Epithelial cell of esophagus (primary cell): ENCODE measurements around the gene ERCC5.

Experiments used
- DNase-seq: peaks from one replicate; pipeline ENCODE4 v3.0.0; 2010; ENCODE audit warnings: low read depth
- H3K4me3 ChIP-seq: 2 replicates; pipeline ENCODE4 v1.5.1; 2011; ENCODE audit warnings: mild to moderate bottlenecking, low read length, control low read depth
- TF ChIP-seq, protein P1 (sequence below): IDR thresholded peaks from 2 replicates; pipeline ENCODE4 v1.5.1; 2011; ENCODE audit warnings: low read depth, mild to moderate bottlenecking, low read length, control low read depth, inconsistent platforms; ENCODE audit not compliant: insufficient read depth; ENCODE audit errors: missing control alignments

Gene ERCC5

DNA sequence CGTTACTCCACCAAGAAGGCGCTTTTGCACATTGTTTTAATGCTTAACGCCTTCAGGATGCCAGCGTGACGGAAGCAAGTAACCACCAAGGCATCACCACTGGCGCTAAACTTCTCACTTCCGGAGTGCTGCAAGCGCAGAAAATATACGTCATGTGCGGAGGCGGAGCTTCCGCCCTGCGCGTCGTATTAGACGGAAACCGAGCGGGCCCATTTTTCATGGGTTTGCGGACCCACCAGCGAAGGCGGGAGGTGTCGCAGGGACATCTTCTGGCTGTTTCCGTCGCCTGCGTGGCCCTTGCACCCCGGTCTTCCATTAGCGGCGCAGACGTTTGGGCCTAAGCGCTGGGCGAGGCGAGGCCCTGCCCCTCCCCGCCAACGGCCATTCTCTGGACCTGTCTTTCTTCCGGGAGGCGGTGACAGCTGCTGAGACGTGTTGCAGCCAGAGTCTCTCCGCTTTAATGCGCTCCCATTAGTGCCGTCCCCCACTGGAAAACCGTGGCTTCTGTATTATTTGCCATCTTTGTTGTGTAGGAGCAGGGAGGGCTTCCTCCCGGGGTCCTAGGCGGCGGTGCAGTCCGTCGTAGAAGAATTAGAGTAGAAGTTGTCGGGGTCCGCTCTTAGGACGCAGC lies at the start of gene ERCC5:
Gene ERCC5, plus strand, starts transcription at position 403 of the 631 bp plus-strand sequence. CDS start 235 bp downstream, outside the sequence.
- peak within 1 kb of the TSS; percentile 89 for H3K4me3 ChIP-seq
- TF ChIP-seq, protein P1, sequence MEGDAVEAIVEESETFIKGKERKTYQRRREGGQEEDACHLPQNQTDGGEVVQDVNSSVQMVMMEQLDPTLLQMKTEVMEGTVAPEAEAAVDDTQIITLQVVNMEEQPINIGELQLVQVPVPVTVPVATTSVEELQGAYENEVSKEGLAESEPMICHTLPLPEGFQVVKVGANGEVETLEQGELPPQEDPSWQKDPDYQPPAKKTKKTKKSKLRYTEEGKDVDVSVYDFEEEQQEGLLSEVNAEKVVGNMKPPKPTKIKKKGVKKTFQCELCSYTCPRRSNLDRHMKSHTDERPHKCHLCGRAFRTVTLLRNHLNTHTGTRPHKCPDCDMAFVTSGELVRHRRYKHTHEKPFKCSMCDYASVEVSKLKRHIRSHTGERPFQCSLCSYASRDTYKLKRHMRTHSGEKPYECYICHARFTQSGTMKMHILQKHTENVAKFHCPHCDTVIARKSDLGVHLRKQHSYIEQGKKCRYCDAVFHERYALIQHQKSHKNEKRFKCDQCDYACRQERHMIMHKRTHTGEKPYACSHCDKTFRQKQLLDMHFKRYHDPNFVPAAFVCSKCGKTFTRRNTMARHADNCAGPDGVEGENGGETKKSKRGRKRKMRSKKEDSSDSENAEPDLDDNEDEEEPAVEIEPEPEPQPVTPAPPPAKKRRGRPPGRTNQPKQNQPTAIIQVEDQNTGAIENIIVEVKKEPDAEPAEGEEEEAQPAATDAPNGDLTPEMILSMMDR, result no peak
- peak; percentile 97 for DNase-seq

- TF ChIP-seq, protein P1, result no peak
- peak; percentile 98 for DNase-seq
- peak within 1 kb of the TSS; percentile 76 for H3K4me3 ChIP-seq
Measured at GRCh38 chr13:102798581-102799425, 47.0 kb upstream of the ERCC5 start, which contains the start of the genes BIVM and POGLUT2. TSS of gene BIVM (plus strand) at chr13:102799119. CDS start at chr13:102807268, 8,149 bp downstream. TSS of gene POGLUT2 (minus strand) at chr13:102798976. CDS start at chr13:102798670, 306 bp downstream.

DNA sequence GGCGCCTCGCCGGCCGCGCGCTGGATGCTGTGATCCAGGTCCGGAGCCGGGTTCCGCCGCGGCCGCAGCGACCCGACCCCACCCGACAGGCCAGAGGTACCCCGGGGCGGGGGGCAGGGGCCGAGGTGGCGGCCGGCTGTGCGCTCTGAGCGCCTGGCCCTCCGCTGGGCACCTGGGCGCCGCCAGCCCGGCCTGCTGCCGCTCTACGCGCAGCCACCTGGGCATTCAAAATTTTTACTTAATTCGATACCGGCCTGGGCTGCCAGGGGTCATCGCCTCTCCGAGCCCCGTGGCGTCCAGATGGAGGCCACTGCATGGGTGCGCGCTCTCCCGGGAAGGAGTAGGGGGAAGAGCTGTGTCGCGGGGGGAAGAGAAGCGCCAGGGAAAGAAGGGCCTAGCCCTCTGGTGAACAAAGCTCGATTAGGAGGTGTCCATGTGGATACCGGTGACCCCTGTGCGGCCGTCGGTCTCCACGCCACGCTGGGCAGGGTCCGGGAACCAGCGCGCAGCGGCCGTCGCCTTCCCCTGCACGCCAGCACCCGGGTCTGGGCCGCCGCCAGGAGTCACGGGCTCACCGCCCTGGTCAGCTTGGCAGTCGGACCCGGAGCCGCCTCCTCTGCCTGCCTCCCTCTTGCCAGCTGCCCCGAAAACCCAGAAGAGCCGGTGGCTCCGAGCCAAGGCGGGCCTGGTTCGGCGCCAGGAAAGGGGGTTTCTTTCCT lies 46.2 kb upstream of the ERCC5 start:
- TF ChIP-seq, protein P1, result no peak
- H3K4me3 ChIP-seq, result peak overlapping the region; percentile 76
- DNase-seq, result no peak

DNA sequence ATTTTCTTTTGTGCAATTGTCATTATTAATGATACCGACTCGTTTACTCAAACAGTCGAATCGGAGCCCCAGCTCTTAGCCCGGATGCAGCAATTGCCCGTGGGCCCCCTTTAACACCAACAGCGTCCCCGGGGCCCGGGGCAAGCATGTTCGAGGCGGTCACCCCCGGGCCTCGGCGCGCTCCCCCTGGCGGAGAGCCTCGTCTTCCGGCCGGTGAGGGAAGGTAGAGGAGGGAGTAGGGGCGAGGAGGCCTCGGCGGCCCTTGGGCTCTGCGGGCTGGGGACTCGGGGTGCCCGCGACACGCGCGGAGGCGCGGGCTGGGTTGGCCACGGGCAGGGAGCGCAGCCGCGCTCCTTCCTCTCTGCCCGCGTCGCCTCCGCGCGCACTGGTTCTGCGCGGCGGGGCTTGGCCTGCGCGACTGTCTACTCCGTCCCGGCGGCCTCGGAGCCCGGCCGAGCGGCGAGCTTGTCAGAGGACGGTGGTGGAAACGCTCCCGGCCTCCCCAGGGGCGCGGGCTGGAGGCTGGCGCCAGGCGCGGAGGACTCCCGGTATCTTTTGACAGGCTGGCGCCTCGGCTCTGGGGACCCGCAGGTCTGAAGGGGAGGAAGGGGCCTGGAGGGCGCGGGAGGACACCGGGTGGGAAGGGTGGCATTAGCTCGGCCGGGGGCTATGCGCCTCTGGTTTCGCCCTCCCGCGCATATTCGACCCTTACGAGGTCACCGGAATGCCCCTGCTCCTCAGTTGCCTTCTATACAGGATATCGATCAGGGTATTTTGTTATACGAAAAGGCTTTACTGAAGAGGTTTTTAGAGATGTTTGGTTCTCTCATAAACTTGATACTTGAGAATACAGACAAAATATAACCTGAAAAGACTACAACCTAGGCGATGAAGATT lies 45.4 kb upstream of the ERCC5 start:
- DNase-seq, result peak; percentile 82
- TF ChIP-seq, protein P1, result peak; percentile 62
- H3K4me3 ChIP-seq, result peak overlapping the region; percentile 76

- TF ChIP-seq, protein P1, result no peak
- DNase-seq, result no peak
Measured at GRCh38 chr13:102805680-102806079, 40.2 kb upstream of the ERCC5 start.

DNA sequence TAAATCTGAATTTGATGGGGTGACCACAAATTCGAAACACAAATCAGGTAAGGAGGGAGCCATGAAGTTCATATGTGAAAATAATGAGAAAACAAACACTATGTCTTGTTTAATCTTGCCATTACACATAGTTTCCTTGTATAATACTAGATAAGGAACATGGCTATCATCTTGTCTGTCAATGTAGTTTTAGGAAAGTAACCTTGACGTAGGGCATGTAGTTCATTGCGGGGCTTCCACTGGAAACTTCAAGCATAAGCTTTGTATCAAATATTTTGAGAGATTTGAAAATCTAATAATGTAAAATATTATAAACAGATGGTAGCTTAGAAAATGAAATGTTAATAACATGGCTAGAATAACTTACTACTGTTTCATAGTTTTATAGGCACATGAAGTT lies 38.1 kb upstream of the ERCC5 start:
- H3K4me3 ChIP-seq, result no peak overlapping the region
- no peak for DNase-seq
- TF ChIP-seq, protein P1, result no peak

More at GRCh38 chr13:102805680-102806079, 40.2 kb upstream of the ERCC5 start:
- no peak overlapping the region for H3K4me3 ChIP-seq
